ENCODE data around the gene KRT3.

Gene KRT3

DNA sequence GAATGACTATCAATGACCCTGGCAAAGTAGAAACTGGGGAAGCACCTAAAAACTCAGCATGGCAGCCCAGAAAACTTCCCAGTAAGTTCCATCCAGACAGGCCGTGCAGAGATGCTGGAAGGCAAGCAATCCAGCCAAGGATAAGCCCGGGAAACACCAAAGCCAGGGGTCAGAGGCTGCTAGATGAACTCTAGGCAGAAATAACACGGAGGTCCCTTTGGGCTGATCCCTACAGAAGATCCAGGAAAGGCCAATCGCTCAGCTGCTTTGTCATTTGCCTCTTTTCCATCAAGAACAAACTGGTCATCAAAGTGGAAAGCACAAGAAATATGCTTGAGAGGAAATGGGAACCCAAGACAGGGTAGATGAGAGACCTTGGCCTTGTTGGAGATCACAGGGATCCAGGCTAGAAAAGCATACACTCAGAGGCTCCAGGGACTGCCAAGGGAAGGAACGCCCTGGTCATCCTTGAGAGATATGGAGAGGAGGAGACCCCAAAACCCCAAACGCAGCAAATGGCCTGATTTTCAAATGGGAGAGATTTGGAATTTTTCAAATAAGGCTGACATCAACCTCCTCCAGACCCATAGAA is 31.7 kb upstream of the KRT3 start:
- DNase-seq: no peak

- no peak for DNase-seq
These were observed 30.9 kb upstream of the KRT3 start for GRCh38 chr12:52826611-52827498.

GRCh38 chr12:52825961-52826360 is 30.0 kb upstream of the KRT3 start:
- DNase-seq: no peak

- no peak for DNase-seq
These were observed 29.0 kb upstream of the KRT3 start for GRCh38 chr12:52824741-52825410.

GRCh38 chr12:52823761-52824450 is 28.0 kb upstream of the KRT3 start:
- no peak for DNase-seq

- no peak for DNase-seq
These were observed 27.0 kb upstream of the KRT3 start for GRCh38 chr12:52822771-52823510.

- DNase-seq: no peak
These were observed 26.1 kb upstream of the KRT3 start for GRCh38 chr12:52821826-52822660.

DNA sequence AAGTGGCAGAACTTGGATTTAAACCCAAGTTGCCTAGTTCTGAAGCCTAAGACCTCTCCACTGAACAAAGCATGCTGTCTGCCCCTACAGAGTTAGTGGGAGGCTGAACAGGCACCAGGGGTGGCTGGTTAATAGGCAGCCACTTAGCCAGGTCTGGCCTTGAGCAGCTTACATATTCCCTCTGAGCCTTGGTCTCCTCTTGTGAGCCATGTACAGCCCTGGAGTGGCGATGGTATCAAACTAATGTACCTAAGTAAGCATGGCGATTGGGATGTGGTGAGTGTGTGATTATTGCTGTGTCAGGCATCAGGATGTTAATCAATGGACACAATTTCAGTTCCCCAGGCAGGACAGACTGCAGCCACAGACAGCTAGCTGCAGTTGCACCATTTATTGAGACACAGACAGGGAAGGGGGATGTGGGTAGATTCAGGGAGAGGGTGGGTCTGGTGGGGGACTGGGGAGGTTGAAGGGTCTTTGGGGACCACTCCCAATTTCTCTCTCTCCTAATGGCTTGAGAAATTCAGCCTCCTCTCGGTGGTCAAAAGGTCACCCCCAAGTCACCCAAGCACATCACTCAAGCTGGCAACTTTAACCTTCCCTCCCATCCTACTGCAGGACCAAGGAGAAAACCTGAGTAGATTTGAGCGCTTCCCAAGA is 25.3 kb upstream of the KRT3 start:
- DNase-seq: no peak

DNA sequence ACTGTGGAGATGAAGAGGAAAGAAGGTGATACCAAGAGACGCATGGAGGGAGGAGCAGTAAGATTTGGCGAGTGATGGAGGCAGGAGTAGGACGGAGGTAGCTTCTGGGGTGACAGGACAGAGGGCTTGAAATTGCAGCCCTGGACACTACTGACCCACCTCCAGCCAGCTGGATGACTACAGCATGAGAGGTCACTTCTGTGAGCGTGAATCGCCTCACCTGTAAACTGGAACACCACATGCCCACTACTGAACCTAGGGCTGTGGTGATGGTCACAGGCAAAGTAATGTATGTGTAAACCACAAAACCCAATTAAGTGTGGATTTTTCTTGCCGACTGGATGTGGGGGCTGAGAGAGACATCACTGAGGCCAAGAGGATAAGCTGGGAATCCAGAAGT is 24.6 kb upstream of the KRT3 start:
- no peak for DNase-seq

DNA sequence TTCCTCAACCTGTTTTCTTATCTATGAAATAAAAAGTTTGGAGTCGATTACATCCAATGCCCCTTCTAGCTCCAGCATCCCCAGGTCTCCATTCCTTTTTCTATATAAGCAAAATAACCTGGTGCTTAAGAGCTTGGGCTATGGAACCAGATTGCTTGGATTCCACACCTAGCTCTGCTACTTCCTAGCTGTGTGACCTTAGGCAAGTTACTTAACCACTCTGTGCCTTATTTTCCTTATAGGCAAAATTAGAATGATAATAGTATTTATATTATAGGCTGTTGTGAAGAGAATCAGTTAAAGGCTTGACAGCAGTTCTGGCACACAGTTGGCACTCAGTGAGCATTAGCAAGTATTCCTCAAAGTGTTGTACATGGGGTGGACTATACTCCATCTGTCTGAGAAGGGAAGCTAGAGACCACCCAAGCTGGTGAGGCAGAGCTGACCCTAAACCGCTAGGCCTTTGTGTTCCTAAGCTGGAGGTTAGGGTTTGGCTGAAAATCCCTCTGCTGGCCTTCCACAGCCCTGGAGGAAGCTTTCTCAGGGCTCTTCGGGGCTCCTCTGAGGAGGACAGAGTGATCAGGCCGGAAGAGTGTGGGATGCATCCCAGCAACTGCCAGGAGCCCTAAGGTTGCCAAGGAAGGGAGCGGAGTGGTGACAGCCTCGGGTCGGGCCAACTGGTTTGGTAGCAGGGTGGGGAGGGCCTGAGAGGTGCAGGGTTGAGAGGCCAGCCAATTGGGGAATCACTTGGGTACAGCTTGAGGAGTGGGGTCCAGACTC is 24.0 kb upstream of the KRT3 start:
- no peak for DNase-seq

GRCh38 chr12:52818887-52819420 is 23.0 kb upstream of the KRT3 start:
- no peak for DNase-seq

- no peak for DNase-seq
These were observed 22.5 kb upstream of the KRT3 start for GRCh38 chr12:52818388-52818787.

- DNase-seq: no peak
These were observed 21.9 kb upstream of the KRT3 start for GRCh38 chr12:52817699-52818238.

GRCh38 chr12:52817003-52817698 is 21.2 kb upstream of the KRT3 start:
- no peak for DNase-seq

DNA sequence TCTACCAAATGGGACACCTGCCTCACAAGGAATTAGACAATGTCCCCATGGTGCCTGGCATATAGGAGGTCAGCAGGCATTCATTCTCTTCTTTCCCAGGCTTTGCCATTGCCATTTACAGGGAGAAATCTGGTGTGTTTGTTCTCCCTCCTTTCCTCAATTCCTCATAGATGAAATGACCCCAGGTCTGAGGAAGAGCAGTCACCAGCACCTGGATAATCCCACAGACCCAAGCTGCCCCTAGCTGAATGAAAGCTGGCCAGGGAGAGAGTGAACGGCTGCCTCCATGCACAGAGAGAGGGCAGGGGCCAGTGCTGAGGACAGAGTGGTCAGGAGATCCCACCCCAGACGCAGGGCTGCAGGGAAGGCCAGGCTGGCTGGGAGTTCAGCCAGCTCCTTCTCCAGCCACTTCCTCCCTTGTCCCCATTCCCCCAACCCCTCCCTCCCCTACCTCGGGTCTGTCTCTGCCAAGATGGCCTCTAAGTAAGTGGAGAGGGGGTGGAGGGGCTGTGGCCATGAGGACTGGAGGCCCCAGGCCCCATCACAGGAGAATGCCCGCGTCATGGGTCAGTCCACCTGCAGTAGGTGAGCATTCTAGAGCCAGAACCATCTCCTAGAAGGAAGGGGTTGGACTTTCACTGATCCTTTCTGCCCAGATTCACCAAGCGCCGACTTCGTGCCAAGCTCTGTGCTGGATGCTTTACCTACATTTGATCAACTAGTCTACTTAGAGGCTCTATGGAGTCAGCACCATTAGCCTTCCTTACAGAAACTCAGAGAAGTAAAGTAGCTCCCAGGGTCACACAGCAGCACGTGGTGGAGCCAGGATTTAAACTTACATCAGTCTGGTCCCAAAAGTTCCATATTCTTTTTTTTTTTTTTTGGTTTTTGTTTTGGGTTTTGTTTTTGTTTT is 20.0 kb upstream of the KRT3 start:
- no peak for DNase-seq

DNA sequence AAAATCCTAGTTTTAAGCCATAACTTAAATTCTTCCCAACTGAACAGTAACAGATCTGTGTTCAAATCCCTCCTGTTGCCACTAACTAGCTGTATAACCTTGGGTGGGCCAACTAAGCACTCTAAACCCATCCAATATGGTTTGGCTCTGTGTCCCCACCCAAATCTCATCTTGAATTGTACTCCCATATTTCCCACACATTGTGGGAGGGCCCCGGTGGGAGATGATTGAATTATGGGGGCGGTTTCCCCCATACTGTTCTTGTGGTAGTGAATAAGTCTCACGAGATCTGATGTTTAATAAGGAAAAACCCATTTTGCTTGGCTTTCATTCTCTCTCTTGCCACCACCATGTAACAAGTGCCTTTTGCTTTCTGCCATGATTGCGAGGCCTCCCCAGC is 19.2 kb upstream of the KRT3 start:
- DNase-seq: no peak
